Right lobe of liver (tissue), 6 donors: Measurements from ENCODE around the gene PPIL1. TPM values are rescaled to one million over a fixed set of nuclear protein-coding genes. Genes with fewer than 3 reads are reported as not detected.

ENCODE experiments used
- ATAC-seq, 4 donors: fragments of 200-7000 bp; cut with Tn5 transposase; one replicate each; pipeline ENCODE4 v1.9.1; 2020; ENCODE audit warnings: mild to moderate bottlenecking in 4 of 4, moderate library complexity in 4 of 4
- DNase-seq, 3 donors: peaks; one replicate each; pipeline ENCODE4 v3.0.0-alpha.2; 2020
- H3K27ac ChIP-seq, 3 donors: fragments of 200-600 bp; one replicate each; pipeline ENCODE4 v1.8.0; 2022
- H3K27me3 ChIP-seq, 2 donors: fragments of 200-600 bp; one replicate each; pipeline ENCODE4 v1.8.0; 2022
- H3K36me3 ChIP-seq, 4 donors: fragments of 200-600 bp; sonication (generic) in 1 of 4; one replicate each; pipeline versions ENCODE4 v1.5.1 to v1.8.0; 2017 to 2022; ENCODE audit warnings: control low read depth in 1 of 4
- H3K4me1 ChIP-seq, 4 donors: fragments of 200-600 bp; sonication (generic) in 1 of 4; one replicate each; pipeline versions ENCODE4 v1.5.1 to v1.8.0; 2017 to 2022; ENCODE audit warnings: control low read depth in 1 of 4
- H3K4me3 ChIP-seq, 3 donors: fragments of 200-600 bp; one replicate each; pipeline ENCODE4 v1.8.0; 2022
- H3K9me3 ChIP-seq, 4 donors: fragments of 200-600 bp; sonication (generic) in 1 of 4; one replicate each; pipeline versions ENCODE4 v1.5.1 to v1.8.0; 2017 to 2022; ENCODE audit warnings: control low read depth in 1 of 4
- POLR2A ChIP-seq: fragments of 450-650 bp; IDR thresholded peaks from one replicate; pipeline ENCODE4 v1.6.1; 2017; ENCODE audit warnings: antibody characterized with exemption, mild to moderate bottlenecking
- WGBS: methylation state at CpG from one replicate; pipeline ENCODE4 v1.1.6; 2018; ENCODE audit warnings: low coverage, low lambda C conversion rate; ENCODE audit not compliant: insufficient coverage; ENCODE audit errors: missing lambda C conversion rate; 5-methylcytosine and 5-hydroxymethylcytosine counted together
- intact Hi-C, 2 donors: fragments of 100-400 bp; cut with DNase I; formaldehyde crosslinking; loops; one replicate each; pipeline versions ENCODE4 v1.11.2 to v1.14.1; 2022
- total RNA-seq, 6 experiments: library from RNA; depleted of rRNA in 2 of 6; stranded (reverse); fragments of >200 nt in 2 of 6; fragmentation: NEBNext Ultra II Directional in 3 of 6; extraction: Animal tissue kit (Norgen Biotek cat#: 25700) in 3 of 6; gene quantifications; one replicate each; pipeline versions ENCODE4 v1.1.0 to v1.2.4, GENCODE V29; 2016 to 2023
- TF ChIP-seq, protein P1 (sequence below), 4 donors: fragments of 200-600 bp in 3 of 4; fragments of 450-650 bp in 1 of 4; IDR thresholded peaks; one replicate each; pipeline versions ENCODE4 v1.5.1 to v1.8.0; 2016 to 2022; ENCODE audit warnings: antibody characterized with exemption in 4 of 4, mild to moderate bottlenecking in 2 of 4
- donor health status: DM: no; HTN: yes; CAD: no.
- donor health status: DM: no; HTN: no; CAD: no.
- donor health status: DM: no; HTN: no; CAD: no.
- donor health status: DM: no; HTN: yes; CAD: no.
- donor health status: DM: no; HTN: yes; CAD: no.

The PPIL1 gene
- total RNA-seq, 6 experiments from 2014 or later = 11.2 to 29.2 (median 16.5) TPM

DNA sequence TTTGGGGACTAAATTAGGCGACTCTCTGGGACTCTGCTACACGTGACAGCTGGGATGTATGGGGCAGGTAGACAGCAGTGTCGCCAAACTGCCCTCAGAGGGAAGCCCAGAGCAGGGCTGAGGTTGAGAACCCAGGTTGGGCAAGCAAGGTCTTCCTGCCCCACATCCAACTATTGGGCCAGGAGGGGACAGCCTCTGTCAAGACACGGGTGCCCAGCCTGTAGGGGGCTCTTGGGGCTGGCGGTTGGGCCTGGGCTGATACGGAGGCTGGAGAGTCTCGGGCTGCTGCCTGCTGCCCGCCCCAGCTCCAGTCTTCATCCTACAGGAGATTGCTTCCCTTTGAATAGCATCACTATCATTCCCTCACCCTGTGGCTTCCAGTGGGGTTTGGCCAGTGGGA lies 68.7 kb downstream of the PPIL1 start:
- no peak for ATAC-seq
- no CpG with 5 or more reads among the region's 8 CpGs for WGBS
- TF ChIP-seq POLR2A = no peak
- TF ChIP-seq, protein P1, sequence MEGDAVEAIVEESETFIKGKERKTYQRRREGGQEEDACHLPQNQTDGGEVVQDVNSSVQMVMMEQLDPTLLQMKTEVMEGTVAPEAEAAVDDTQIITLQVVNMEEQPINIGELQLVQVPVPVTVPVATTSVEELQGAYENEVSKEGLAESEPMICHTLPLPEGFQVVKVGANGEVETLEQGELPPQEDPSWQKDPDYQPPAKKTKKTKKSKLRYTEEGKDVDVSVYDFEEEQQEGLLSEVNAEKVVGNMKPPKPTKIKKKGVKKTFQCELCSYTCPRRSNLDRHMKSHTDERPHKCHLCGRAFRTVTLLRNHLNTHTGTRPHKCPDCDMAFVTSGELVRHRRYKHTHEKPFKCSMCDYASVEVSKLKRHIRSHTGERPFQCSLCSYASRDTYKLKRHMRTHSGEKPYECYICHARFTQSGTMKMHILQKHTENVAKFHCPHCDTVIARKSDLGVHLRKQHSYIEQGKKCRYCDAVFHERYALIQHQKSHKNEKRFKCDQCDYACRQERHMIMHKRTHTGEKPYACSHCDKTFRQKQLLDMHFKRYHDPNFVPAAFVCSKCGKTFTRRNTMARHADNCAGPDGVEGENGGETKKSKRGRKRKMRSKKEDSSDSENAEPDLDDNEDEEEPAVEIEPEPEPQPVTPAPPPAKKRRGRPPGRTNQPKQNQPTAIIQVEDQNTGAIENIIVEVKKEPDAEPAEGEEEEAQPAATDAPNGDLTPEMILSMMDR (IDR thresholded peaks at IDR 0.05) = no peak

GRCh38 chr6:36805096-36805797 lies 69.4 kb downstream of the PPIL1 start:
- WGBS = 33% methylated on average over 6 of the region's 7 CpGs
- no peak for DNase-seq
- intact Hi-C loops = no loop called here

More for the DNA sequence above, 68.7 kb downstream of the PPIL1 start:
- no peaks in the 10 kb centered on the region for H3K4me1 ChIP-seq
- intact Hi-C loops = no loop called here
- H3K27me3 ChIP-seq = no peaks in the 10 kb centered on the region
- H3K4me3 ChIP-seq = no peak overlapping the region
- no peak overlapping the region for H3K27ac ChIP-seq
- no peaks in the 10 kb centered on the region for H3K9me3 ChIP-seq
- no peak for DNase-seq
- no peaks in the 10 kb centered on the region for H3K36me3 ChIP-seq

More at GRCh38 chr6:36805096-36805797, 69.4 kb downstream of the PPIL1 start:
- Histone ChIP-seq H3K27ac (no peak overlapping the region), H3K4me3 (no peak overlapping the region), H3K4me1 (no peaks in the 10 kb centered on the region), H3K36me3 (no peaks in the 10 kb centered on the region), H3K27me3 (no peaks in the 10 kb centered on the region), H3K9me3 (no peaks in the 10 kb centered on the region)
- ATAC-seq = no peak
- TF ChIP-seq POLR2A = no peak
- TF ChIP-seq, protein P1 (IDR thresholded peaks at IDR 0.05) = no peak

Other genes with a start within 250 kb of the PPIL1 start
- gene CDKN1A, start 196.1 kb downstream of the PPIL1 start, total RNA-seq = 100 to 1,000 TPM in 1 of 6 experiments, 10 to 100 TPM in 5; 20.0 to 124 (median 58.6) TPM
- gene RAB44, start 177.0 kb downstream of the PPIL1 start, total RNA-seq = under 1 TPM in 3 of 6 experiments, not detected in 3; 0.05 to 0.07 (median 0.07) TPM
- gene CPNE5, start 35.4 kb downstream of the PPIL1 start, total RNA-seq = under 1 TPM; 0.12 to 0.84 (median 0.23) TPM
- 10 to 100 TPM; 29.0 to 37.0 (median 32.1) TPM for gene C6orf89, start 11.1 kb upstream of the PPIL1 start, total RNA-seq
- under 1 TPM in 2 of 6 experiments, not detected in 4; 0.11 to 0.42 TPM for gene PI16, start 79.9 kb upstream of the PPIL1 start, total RNA-seq
- 10 to 100 TPM; 56.3 to 73.7 (median 63.3) TPM for gene MTCH1, start 111.4 kb upstream of the PPIL1 start, total RNA-seq
- 10 to 100 TPM in 2 of 6 experiments, 1 to 10 TPM in 4; 6.6 to 15.6 (median 9.6) TPM for gene FGD2, start 130.9 kb upstream of the PPIL1 start, total RNA-seq